Endothelial cell (in vitro differentiated cells): Measurements from ENCODE around the gene ACTR2. TPM values are rescaled to one million over a fixed set of nuclear protein-coding genes. Genes with fewer than 3 reads are reported as not detected.
"Not testable (repeated sequence)": the region's sequence is repeated elsewhere in the genome, so short reads cannot be mapped to it uniquely, and the experiment has no call there.

Experiments used
- DNase-seq: peaks from one replicate; pipeline ENCODE4 v3.0.0; 2021; ENCODE audit warnings: low spot score
- H3K27ac Mint-ChIP-seq: one replicate; pipeline ENCODE4 v1.8.0; 2021; ENCODE audit warnings: mixed read lengths, inconsistent platforms; ENCODE audit not compliant: unreplicated experiment
- H3K27me3 Mint-ChIP-seq: one replicate; pipeline ENCODE4 v1.8.0; 2021; ENCODE audit warnings: mild to moderate bottlenecking, moderate library complexity, mixed read lengths, inconsistent platforms; ENCODE audit not compliant: unreplicated experiment
- H3K36me3 Mint-ChIP-seq: one replicate; pipeline ENCODE4 v1.8.0; 2021; ENCODE audit warnings: mild to moderate bottlenecking, low read depth, mixed read lengths, inconsistent platforms; ENCODE audit not compliant: unreplicated experiment
- H3K4me1 Mint-ChIP-seq: one replicate; pipeline ENCODE4 v1.8.0; 2021; ENCODE audit warnings: mild to moderate bottlenecking, mixed read lengths, inconsistent platforms; ENCODE audit not compliant: unreplicated experiment
- H3K4me3 Mint-ChIP-seq: one replicate; pipeline ENCODE4 v1.8.0; 2021; ENCODE audit warnings: mild to moderate bottlenecking, mixed read lengths, inconsistent platforms; ENCODE audit not compliant: unreplicated experiment
- H3K9me3 Mint-ChIP-seq: one replicate; pipeline ENCODE4 v1.8.0; 2021; ENCODE audit warnings: mixed read lengths, inconsistent platforms; ENCODE audit not compliant: unreplicated experiment
- CTCF ChIP-seq: fragments of 200-600 bp; sonication (generic); IDR thresholded peaks from one replicate; pipeline ENCODE4 v1.5.0; 2021; ENCODE audit warnings: antibody characterized with exemption; ENCODE audit not compliant: unreplicated experiment
- total RNA-seq: library from RNA; stranded (reverse); fragmentation: NEBNext Ultra II Directional; extraction: Animal tissue kit (Norgen Biotek cat#: 25700); gene quantifications from one replicate; pipeline ENCODE4 v1.2.1, GENCODE V29; 2021; ENCODE audit not compliant: unreplicated experiment

The ACTR2 gene
- total RNA-seq, 1 donor from 2014 or later: 389 TPM

- Mint-ChIP-seq H3K4me3 (no peak overlapping the region), H3K27ac (no peak overlapping the region), H3K9me3 (no peaks in the 10 kb centered on the region), H3K4me1 (no peaks in the 10 kb centered on the region), H3K36me3 (no peaks in the 10 kb centered on the region), H3K27me3 (no peaks in the 10 kb centered on the region)
- no peak for TF ChIP-seq CTCF
- no peak for DNase-seq
Measured at GRCh38 chr2:65213035-65213434, 14.6 kb upstream of the ACTR2 start.

GRCh38 chr2:65214361-65214760 is 13.3 kb upstream of the ACTR2 start:
- TF ChIP-seq CTCF: no peak
- no peaks in the 10 kb centered on the region for H3K27me3 Mint-ChIP-seq
- no peaks in the 10 kb centered on the region for H3K36me3 Mint-ChIP-seq
- H3K4me1 Mint-ChIP-seq: no peaks in the 10 kb centered on the region
- DNase-seq: no peak
- no peak overlapping the region for H3K4me3 Mint-ChIP-seq
- H3K27ac Mint-ChIP-seq: no peak overlapping the region
- H3K9me3 Mint-ChIP-seq: no peaks in the 10 kb centered on the region

- H3K27me3 Mint-ChIP-seq: no peaks in the 10 kb centered on the region
- no peak overlapping the region for H3K27ac Mint-ChIP-seq
- no peaks in the 10 kb centered on the region for H3K36me3 Mint-ChIP-seq
- no peak for DNase-seq
- H3K4me3 Mint-ChIP-seq: no peak overlapping the region
- TF ChIP-seq CTCF: no peak
- H3K4me1 Mint-ChIP-seq: no peaks in the 10 kb centered on the region
- no peaks in the 10 kb centered on the region for H3K9me3 Mint-ChIP-seq
Measured at GRCh38 chr2:65214843-65215242, 12.8 kb upstream of the ACTR2 start.

- H3K4me1 Mint-ChIP-seq: no peaks in the 10 kb centered on the region
- H3K36me3 Mint-ChIP-seq: no peaks in the 10 kb centered on the region
- no peaks in the 10 kb centered on the region for H3K27me3 Mint-ChIP-seq
- no peak overlapping the region for H3K27ac Mint-ChIP-seq
- TF ChIP-seq CTCF: no peak
- no peak for DNase-seq
- no peak overlapping the region for H3K4me3 Mint-ChIP-seq
- H3K9me3 Mint-ChIP-seq: no peaks in the 10 kb centered on the region
Measured at GRCh38 chr2:65215946-65216345, 11.7 kb upstream of the ACTR2 start.

GRCh38 chr2:65220432-65221131 is 7.0 kb upstream of the ACTR2 start:
- TF ChIP-seq CTCF: no peak
- H3K27me3 Mint-ChIP-seq: no peaks in the 10 kb centered on the region
- no peak overlapping the region for H3K27ac Mint-ChIP-seq
- no peaks in the 10 kb centered on the region for H3K9me3 Mint-ChIP-seq
- H3K4me1 Mint-ChIP-seq: no peaks in the 10 kb centered on the region
- H3K4me3 Mint-ChIP-seq: no peak overlapping the region
- no peaks in the 10 kb centered on the region for H3K36me3 Mint-ChIP-seq
- no peak for DNase-seq

- H3K9me3 Mint-ChIP-seq, H3K36me3 Mint-ChIP-seq, H3K27ac Mint-ChIP-seq, H3K27me3 Mint-ChIP-seq, DNase-seq, H3K4me1 Mint-ChIP-seq, H3K4me3 Mint-ChIP-seq: not testable (repeated sequence)
Measured at GRCh38 chr2:65221275-65221674, 6.4 kb upstream of the ACTR2 start.
